ENCODE results near the gene FAM167B. TPM values are rescaled to one million over a fixed set of nuclear protein-coding genes. Genes with fewer than 3 reads are reported as not detected.

Gene FAM167B
- polyA plus RNA-seq, 2 of the 4 experiments (the other 2 are of a cell fraction) = 0.53 to 2.0 TPM

GRCh38 chr1:32220746-32221580 lies 26.1 kb upstream of the FAM167B start:
- no peaks in the 10 kb centered on the region for H3K9me3 ChIP-seq
- no peak for TF ChIP-seq NFE2L2 (conservative IDR thresholded peaks at IDR 0.05; ENCODE audit: low read length)
- no peak for TF ChIP-seq MYC (IDR thresholded peaks at IDR 0.05; ENCODE audit: borderline replicate concordance, low read length)
- no peak for TF ChIP-seq CHD4 (IDR thresholded peaks at IDR 0.05; ENCODE audit: borderline replicate concordance)
- no peak for TF ChIP-seq RNF2 (IDR thresholded peaks at IDR 0.05; ENCODE audit: borderline replicate concordance, low read depth)
- no peak for TF ChIP-seq FOSL2 (IDR thresholded peaks at IDR 0.05)
- no peak for TF ChIP-seq FOSL2 (CRISPR knock-in tag; IDR thresholded peaks at IDR 0.05)
- TF ChIP-seq CBX2 (IDR thresholded peaks at IDR 0.05; ENCODE audit: borderline replicate concordance, low read depth) = no peak
- TF ChIP-seq, protein P1, sequence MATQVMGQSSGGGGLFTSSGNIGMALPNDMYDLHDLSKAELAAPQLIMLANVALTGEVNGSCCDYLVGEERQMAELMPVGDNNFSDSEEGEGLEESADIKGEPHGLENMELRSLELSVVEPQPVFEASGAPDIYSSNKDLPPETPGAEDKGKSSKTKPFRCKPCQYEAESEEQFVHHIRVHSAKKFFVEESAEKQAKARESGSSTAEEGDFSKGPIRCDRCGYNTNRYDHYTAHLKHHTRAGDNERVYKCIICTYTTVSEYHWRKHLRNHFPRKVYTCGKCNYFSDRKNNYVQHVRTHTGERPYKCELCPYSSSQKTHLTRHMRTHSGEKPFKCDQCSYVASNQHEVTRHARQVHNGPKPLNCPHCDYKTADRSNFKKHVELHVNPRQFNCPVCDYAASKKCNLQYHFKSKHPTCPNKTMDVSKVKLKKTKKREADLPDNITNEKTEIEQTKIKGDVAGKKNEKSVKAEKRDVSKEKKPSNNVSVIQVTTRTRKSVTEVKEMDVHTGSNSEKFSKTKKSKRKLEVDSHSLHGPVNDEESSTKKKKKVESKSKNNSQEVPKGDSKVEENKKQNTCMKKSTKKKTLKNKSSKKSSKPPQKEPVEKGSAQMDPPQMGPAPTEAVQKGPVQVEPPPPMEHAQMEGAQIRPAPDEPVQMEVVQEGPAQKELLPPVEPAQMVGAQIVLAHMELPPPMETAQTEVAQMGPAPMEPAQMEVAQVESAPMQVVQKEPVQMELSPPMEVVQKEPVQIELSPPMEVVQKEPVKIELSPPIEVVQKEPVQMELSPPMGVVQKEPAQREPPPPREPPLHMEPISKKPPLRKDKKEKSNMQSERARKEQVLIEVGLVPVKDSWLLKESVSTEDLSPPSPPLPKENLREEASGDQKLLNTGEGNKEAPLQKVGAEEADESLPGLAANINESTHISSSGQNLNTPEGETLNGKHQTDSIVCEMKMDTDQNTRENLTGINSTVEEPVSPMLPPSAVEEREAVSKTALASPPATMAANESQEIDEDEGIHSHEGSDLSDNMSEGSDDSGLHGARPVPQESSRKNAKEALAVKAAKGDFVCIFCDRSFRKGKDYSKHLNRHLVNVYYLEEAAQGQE (IDR thresholded peaks at IDR 0.05) = no peak
- TF ChIP-seq ZSCAN20 (CRISPR knock-in tag; IDR thresholded peaks at IDR 0.05) = no peak
- TF ChIP-seq ZNF302 (CRISPR knock-in tag; IDR thresholded peaks at IDR 0.05) = no peak
- TF ChIP-seq HOXB5 (CRISPR knock-in tag; IDR thresholded peaks at IDR 0.05) = no peak
- no peak for TF ChIP-seq JUN (IDR thresholded peaks at IDR 0.05)
- no peak for TF ChIP-seq POLR2A (IDR thresholded peaks at IDR 0.05; ENCODE audit: low read length)
- TF ChIP-seq EP300 (IDR thresholded peaks at IDR 0.05) = no peak
- TF ChIP-seq, protein P2, sequence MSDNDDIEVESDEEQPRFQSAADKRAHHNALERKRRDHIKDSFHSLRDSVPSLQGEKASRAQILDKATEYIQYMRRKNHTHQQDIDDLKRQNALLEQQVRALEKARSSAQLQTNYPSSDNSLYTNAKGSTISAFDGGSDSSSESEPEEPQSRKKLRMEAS (IDR thresholded peaks at IDR 0.05) = no peak
- H3K27ac ChIP-seq = peak overlapping the region; percentile 93 to 97
- H3K4me3 ChIP-seq = peak overlapping the region; percentile 86
- WGBS (ENCODE audit: missing lambda C conversion rate) = 90% methylated on average over 4 of the region's 4 CpGs
- CTCF ChIA-PET = interaction anchor here (0.8 to 10.4 kb wide), 5 partner anchors 9 to 96 kb away, joined by 3 to 96 read pairs (median 4); partner anchors contain the start of genes FAM167B and LCK
- FAIRE-seq = no peak
- DNase-seq (ENCODE audit: low read depth in 1 of 2, low spot score in 1 of 2) = no peak
- H3K4me1 ChIP-seq = peaks cover 18% of the 10 kb centered on the region
- H3K4me2 ChIP-seq = peak overlapping the region; percentile 94
- POLR2A ChIA-PET = no interaction called here
- no peak for ATAC-seq

DNA sequence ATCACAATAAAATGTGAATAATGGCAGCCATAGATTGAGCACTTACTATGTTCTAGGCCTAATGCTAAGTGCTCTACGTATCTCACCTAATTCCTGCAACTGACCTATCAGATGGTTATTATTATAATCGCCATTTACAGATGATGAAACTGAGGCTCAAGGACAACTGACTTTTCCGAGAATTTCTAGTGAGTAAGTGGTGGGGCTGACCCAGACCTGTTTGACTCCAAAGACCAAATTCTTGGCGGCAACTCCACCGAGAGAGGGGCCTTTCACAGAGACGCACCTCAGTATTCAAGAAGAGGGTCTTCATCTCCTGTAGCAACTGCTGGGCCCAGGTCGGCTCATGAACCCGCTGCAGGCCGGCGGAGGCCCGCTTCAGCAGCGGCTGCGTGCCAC lies 25.4 kb upstream of the FAM167B start:
- POLR2A ChIA-PET = interaction anchor here (1.5 kb wide), 1 partner anchor 27 kb away, joined by 3 read pairs; no protein-coding TSS in a partner anchor
- FAIRE-seq (no peak), DNase-seq (ENCODE audit: low read depth in 1 of 2, low spot score in 1 of 2) (no peak), ATAC-seq (peak in 1 of 2 experiments; percentile 54; a peak in 3 of 6 replicates)
- Histone ChIP-seq H3K9me3 (no peaks in the 10 kb centered on the region), H3K4me1 (peaks cover 18% of the 10 kb centered on the region), H3K4me2 (peak overlapping the region; percentile 94), H3K4me3 (peak overlapping the region; percentile 86), H3K27ac (peak overlapping the region; percentile 93 to 97)
- TF ChIP-seq FOSB (CRISPR knock-in tag; IDR thresholded peaks at IDR 0.05) (no peak), HOXB5 (CRISPR knock-in tag; IDR thresholded peaks at IDR 0.05) (no peak), ATOH8 (CRISPR knock-in tag; IDR thresholded peaks at IDR 0.05; ENCODE audit: low read depth) (no peak), KDM5A (IDR thresholded peaks at IDR 0.05) (no peak), NPAS2 (CRISPR knock-in tag; IDR thresholded peaks at IDR 0.05; ENCODE audit: borderline replicate concordance) (no peak), EP300 (IDR thresholded peaks at IDR 0.05) (no peak), USF2 (IDR thresholded peaks at IDR 0.05) (no peak), BHLHE40 (IDR thresholded peaks at IDR 0.05; ENCODE audit: low read depth, low read length) (no peak), SREBF2 (IDR thresholded peaks at IDR 0.05) (no peak), SMC3 (IDR thresholded peaks at IDR 0.05) (no peak), CTCF (IDR thresholded peaks at IDR 0.05) (no peak), CBX8 (IDR thresholded peaks at IDR 0.05) (no peak)
- CTCF ChIA-PET = interaction anchor here (0.9 to 10.4 kb wide), 3 partner anchors 10 to 95 kb away, joined by 3 to 96 read pairs (median 20); partner anchors contain the start of genes FAM167B and LCK
- 8% methylated on average over 5 of the region's 13 CpGs for WGBS (ENCODE audit: missing lambda C conversion rate)
